Islet of Langerhans (tissue), 1 donor: Measurements from ENCODE around the gene VAV3.
"Not testable (repeated sequence)": the region's sequence is repeated elsewhere in the genome, so short reads cannot be mapped to it uniquely, and the experiment has no call there.

Source experiments
- FAIRE-seq: peaks from one replicate; lab custom pipeline; 2011; peaks lifted over from hg19 to GRCh38; lab: Jason Lieb, UNC

The VAV3 gene

GRCh38 chr1:107680579-107680985, 284.4 kb downstream of the VAV3 start:
- no peak for FAIRE-seq

GRCh38 chr1:107679411-107679953, 285.5 kb downstream of the VAV3 start:
- no peak for FAIRE-seq

GRCh38 chr1:107678993-107679392, 286.0 kb downstream of the VAV3 start:
- FAIRE-seq = no peak

- FAIRE-seq = no peak
Observed at GRCh38 chr1:107677697-107678096, 287.3 kb downstream of the VAV3 start.

- FAIRE-seq = no peak
Observed at GRCh38 chr1:107674486-107674885, 290.5 kb downstream of the VAV3 start.

GRCh38 chr1:107673006-107673405, 292.0 kb downstream of the VAV3 start:
- no peak for FAIRE-seq

- FAIRE-seq = no peak
Observed at GRCh38 chr1:107670397-107671040, 294.5 kb downstream of the VAV3 start.

GRCh38 chr1:107669996-107670395, 295.0 kb downstream of the VAV3 start:
- no peak for FAIRE-seq

- peak; percentile 58 for FAIRE-seq
Observed at GRCh38 chr1:107668762-107669161, 296.2 kb downstream of the VAV3 start.

GRCh38 chr1:107666493-107666892, 298.5 kb downstream of the VAV3 start:
- no peak for FAIRE-seq

- FAIRE-seq = no peak
Observed at GRCh38 chr1:107664982-107665925, 299.7 kb downstream of the VAV3 start.

GRCh38 chr1:107662971-107663370, 302.0 kb downstream of the VAV3 start:
- peak; percentile 61 for FAIRE-seq

- FAIRE-seq = no peak
Observed at GRCh38 chr1:107661158-107661557, 303.8 kb downstream of the VAV3 start.

GRCh38 chr1:107659961-107660360, 305.0 kb downstream of the VAV3 start:
- FAIRE-seq = no peak

GRCh38 chr1:107657356-107657755, 307.6 kb downstream of the VAV3 start:
- FAIRE-seq = no peak

GRCh38 chr1:107653765-107654164, 311.2 kb downstream of the VAV3 start:
- peak; percentile 9 for FAIRE-seq

- no peak for FAIRE-seq
Observed at GRCh38 chr1:107653005-107653404, 312.0 kb downstream of the VAV3 start.

- FAIRE-seq = not testable (repeated sequence)
Observed at GRCh38 chr1:107650825-107651224, 314.2 kb downstream of the VAV3 start.

GRCh38 chr1:107649023-107649422, 316.0 kb downstream of the VAV3 start:
- no peak for FAIRE-seq

- no peak for FAIRE-seq
Observed at GRCh38 chr1:107648071-107648470, 316.9 kb downstream of the VAV3 start.

- peak; percentile 9 for FAIRE-seq
Observed at GRCh38 chr1:107647012-107647411, 318.0 kb downstream of the VAV3 start.

GRCh38 chr1:107643766-107644165, 321.2 kb downstream of the VAV3 start:
- FAIRE-seq = no peak

- FAIRE-seq = no peak
Observed at GRCh38 chr1:107640207-107640606, 324.8 kb downstream of the VAV3 start.
